Activated CD8-positive, alpha-beta memory T cell treated with anti-CD3 and anti-CD28 coated beads, Interleukin-2, amount 50 U/mL, for 24 hours (primary cell): Measurements from ENCODE around the gene C5orf22.

ENCODE experiments used
- DNase-seq: peaks from one replicate; pipeline ENCODE4 v3.0.0-alpha.2; 2020; ENCODE audit errors: extremely low read depth

Gene C5orf22

DNA sequence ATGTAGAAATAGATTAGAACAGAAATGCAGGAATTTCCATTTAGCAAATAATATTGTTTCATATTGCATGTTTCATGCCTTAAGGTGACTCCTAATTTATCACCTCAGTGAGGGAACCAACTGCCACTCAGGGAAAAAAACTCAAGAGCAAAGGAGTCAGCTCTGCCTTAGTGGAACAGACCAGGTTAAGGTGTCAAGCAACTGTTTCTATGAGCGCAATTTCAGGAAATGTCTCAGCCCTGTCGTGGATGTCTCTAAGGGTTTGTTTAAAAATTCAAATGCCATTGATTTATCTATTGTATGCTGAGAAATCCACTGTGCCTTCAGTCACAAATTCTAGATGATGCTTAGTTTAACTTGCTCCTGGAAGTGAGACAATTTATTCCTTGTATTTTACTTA is 72.1 kb downstream of the C5orf22 start:
- DNase-seq, result no peak

- no peak for DNase-seq
Measured at GRCh38 chr5:31604644-31605043, 72.5 kb downstream of the C5orf22 start.
